GM23338 (cell line): ENCODE measurements around the gene LRP4.

Experiments used
- CREB1 ChIP-seq: fragments of 250-450 bp; sonication (Bioruptor Pico); IDR thresholded peaks from 2 replicates; pipeline ENCODE4 v1.5.0; 2020; ENCODE audit warnings: low read depth, mild to moderate bottlenecking, moderate library complexity
- CTCF ChIP-seq, 2 experiments: fragments of 200-600 bp in 1 of 2; sonication (generic) in 1 of 2; conservative IDR thresholded peaks; 2 replicates each; pipeline versions ENCODE4 v1.5.1 to v1.6.1; 2016 to 2017; ENCODE audit warnings: antibody characterized with exemption in 2 of 2, low read depth in 2 of 2, mild to moderate bottlenecking in 2 of 2, moderate library complexity in 1 of 2
- ETS1 ChIP-seq: IDR thresholded peaks from 2 replicates; pipeline ENCODE4 v1.6.1; 2016; ENCODE audit warnings: antibody characterized with exemption
- EZH2 ChIP-seq: fragments of 200-600 bp; sonication (generic); IDR thresholded peaks from one replicate; pipeline ENCODE4 v1.8.0; 2017; ENCODE audit warnings: antibody characterized with exemption, mild to moderate bottlenecking, low read depth; ENCODE audit not compliant: unreplicated experiment
- EZH2phosphoT487 ChIP-seq: fragments of 200-600 bp; sonication (generic); IDR thresholded peaks from one replicate; pipeline ENCODE4 v1.8.1; 2018; ENCODE audit warnings: antibody characterized with exemption; ENCODE audit not compliant: unreplicated experiment
- JUNB ChIP-seq: IDR thresholded peaks from one replicate; pipeline ENCODE4 v1.6.1; 2016; ENCODE audit warnings: antibody characterized with exemption; ENCODE audit not compliant: unreplicated experiment
- POLR2AphosphoS5 ChIP-seq: IDR thresholded peaks from 2 replicates; pipeline ENCODE4 v1.6.1; 2016; ENCODE audit warnings: antibody characterized with exemption, low read depth
- REST ChIP-seq: IDR thresholded peaks from one replicate; pipeline ENCODE4 v1.6.1; 2018; ENCODE audit warnings: antibody characterized with exemption; ENCODE audit not compliant: unreplicated experiment
- STAT1 ChIP-seq: IDR thresholded peaks from one replicate; pipeline ENCODE4 v1.6.1; 2016; ENCODE audit warnings: antibody characterized with exemption; ENCODE audit not compliant: unreplicated experiment
- ZNF114 ChIP-seq: fragments of 250-450 bp; sonication (Bioruptor Pico); IDR thresholded peaks from 2 replicates; pipeline ENCODE4 v1.5.0; 2020; ENCODE audit warnings: mild to moderate bottlenecking, moderate library complexity
- ZNF462 ChIP-seq: fragments of 250-450 bp; sonication (Bioruptor Pico); IDR thresholded peaks from 2 replicates; pipeline ENCODE4 v1.5.0; 2020; ENCODE audit warnings: mild to moderate bottlenecking, moderate library complexity

- TF ChIP-seq EZH2phosphoT487: no peak
- TF ChIP-seq CTCF (conservative IDR thresholded peaks at IDR 0.05; ENCODE audit: low read depth in 2 of 2): no peak
- no peak for TF ChIP-seq POLR2AphosphoS5
- no peak for TF ChIP-seq REST
- no peak for TF ChIP-seq ETS1
- no peak for TF ChIP-seq CREB1 (CRISPR knock-in tag)
- no peak for TF ChIP-seq EZH2
- no peak for TF ChIP-seq JUNB
- TF ChIP-seq ZNF114 (CRISPR knock-in tag): no peak
- TF ChIP-seq ZNF462: no peak
- TF ChIP-seq STAT1: no peak
Measured at GRCh38 chr11:46913484-46913883, 4.9 kb downstream of the LRP4 start.
